MM.1S (cell line): ENCODE results near the gene FAM53A.

Experiments used
- DNase-seq: peaks from one replicate; pipeline ENCODE4 v3.0.0-alpha.2; 2015
- H2AFZ ChIP-seq: fragments of 300-600 bp; sonication (generic); 2 replicates; pipeline ENCODE4 v1.6.0; 2016; ENCODE audit warnings: antibody characterized with exemption, low read length
- H3F3A ChIP-seq: fragments of 300-600 bp; sonication (generic); 2 replicates; pipeline ENCODE4 v1.6.1; 2016; ENCODE audit warnings: mild to moderate bottlenecking, antibody characterized with exemption, low read length, moderate library complexity, mixed read lengths; ENCODE audit not compliant: insufficient read depth
- H3K27ac ChIP-seq: fragments of 300-600 bp; sonication (generic); 2 replicates; pipeline ENCODE4 v1.5.1; 2016; ENCODE audit warnings: mild to moderate bottlenecking, low read length
- H3K27me3 ChIP-seq: fragments of 300-600 bp; sonication (generic); replicated peaks from 2 replicates; pipeline ENCODE4 v1.6.0; 2016; ENCODE audit warnings: low read length; ENCODE audit not compliant: insufficient read depth
- H3K36me3 ChIP-seq: fragments of 300-600 bp; sonication (generic); replicated peaks from 2 replicates; pipeline ENCODE4 v1.6.1; 2016; ENCODE audit warnings: mild to moderate bottlenecking, low read length, mixed read lengths; ENCODE audit not compliant: insufficient read depth
- H3K4me1 ChIP-seq: fragments of 300-600 bp; sonication (generic); 2 replicates; pipeline ENCODE4 v1.6.1; 2016; ENCODE audit warnings: low read length, mixed read lengths
- H3K4me2 ChIP-seq: fragments of 300-600 bp; sonication (generic); 2 replicates; pipeline ENCODE4 v1.6.0; 2016; ENCODE audit warnings: low read depth, low read length
- H3K4me3 ChIP-seq: fragments of 300-600 bp; sonication (generic); 2 replicates; pipeline ENCODE4 v1.5.1; 2016; ENCODE audit warnings: low read length, mixed read lengths
- H3K79me2 ChIP-seq: fragments of 300-600 bp; sonication (generic); 2 replicates; pipeline ENCODE4 v1.6.1; 2016; ENCODE audit warnings: mixed run types, low read length, mixed read lengths
- H3K9ac ChIP-seq: fragments of 300-600 bp; sonication (generic); 2 replicates; pipeline ENCODE4 v1.6.1; 2016; ENCODE audit warnings: low read length, mixed read lengths
- H3K9me2 ChIP-seq: fragments of 300-600 bp; sonication (generic); replicated peaks from 2 replicates; pipeline ENCODE4 v1.6.1; 2016; ENCODE audit warnings: mild to moderate bottlenecking, low read length, mixed read lengths; ENCODE audit not compliant: insufficient read depth
- H3K9me3 ChIP-seq: fragments of 300-600 bp; sonication (generic); replicated peaks from 2 replicates; pipeline ENCODE4 v1.6.1; 2016; ENCODE audit warnings: mild to moderate bottlenecking, low read length, mixed read lengths; ENCODE audit not compliant: insufficient read depth
- H4K20me1 ChIP-seq: fragments of 300-600 bp; sonication (generic); 2 replicates; pipeline ENCODE4 v1.6.1; 2016; ENCODE audit warnings: mild to moderate bottlenecking, low read length, moderate library complexity, mixed read lengths; ENCODE audit not compliant: insufficient read depth
- CTCF ChIP-seq: fragments of 300-600 bp; sonication (generic); IDR thresholded peaks from 2 replicates; pipeline ENCODE4 v1.5.1; 2016; ENCODE audit warnings: antibody characterized with exemption, low read length, mixed read lengths
- EZH2 ChIP-seq: fragments of 300-600 bp; sonication (generic); optimal IDR thresholded peaks from 2 replicates; pipeline ENCODE3; 2017; ENCODE audit warnings: low read depth, mild to moderate bottlenecking, antibody characterized with exemption, low read length, mixed read lengths
- EZH2phosphoT487 ChIP-seq: fragments of 300-600 bp; sonication (generic); IDR thresholded peaks from 2 replicates; pipeline ENCODE4 v1.6.1; 2018; ENCODE audit warnings: antibody characterized with exemption, low read length

Gene FAM53A

GRCh38 chr4:1716065-1716945 lies 32.2 kb upstream of the FAM53A start:
- H3F3A ChIP-seq: peaks cover 26% of the 10 kb centered on the region
- TF ChIP-seq CTCF (no peak), EZH2 (no peak), EZH2phosphoT487 (no peak)
- no peak overlapping the region for H2AFZ ChIP-seq
- no peaks in the 10 kb centered on the region for H3K27me3 ChIP-seq
- no peaks in the 10 kb centered on the region for H3K9me3 ChIP-seq
- no peak overlapping the region for H3K27ac ChIP-seq
- H3K4me3 ChIP-seq: no peak overlapping the region
- 0 out of 2 replicates have a peak, but pooled peaks cover 7% of the 10 kb centered on the region for H4K20me1 ChIP-seq
- no peak overlapping the region for H3K4me2 ChIP-seq
- no peak overlapping the region for H3K9ac ChIP-seq
- H3K9me2 ChIP-seq: no peaks in the 10 kb centered on the region
- H3K4me1 ChIP-seq: peaks cover 16% of the 10 kb centered on the region
- no peak for DNase-seq
- H3K79me2 ChIP-seq: peaks cover 86% of the 10 kb centered on the region
- H3K36me3 ChIP-seq: no peaks in the 10 kb centered on the region

- H3K27ac ChIP-seq: no peak overlapping the region
- no peak for DNase-seq
- H3K4me3 ChIP-seq: no peak overlapping the region
- no peaks in the 10 kb centered on the region for H3K36me3 ChIP-seq
- peaks cover 93% of the 10 kb centered on the region for H3K79me2 ChIP-seq
- no peak for TF ChIP-seq CTCF
- no peak for TF ChIP-seq EZH2
- TF ChIP-seq EZH2phosphoT487: no peak
- no peaks in the 10 kb centered on the region for H3K9me2 ChIP-seq
- H3K9me3 ChIP-seq: no peaks in the 10 kb centered on the region
- H3K4me1 ChIP-seq: peaks cover 20% of the 10 kb centered on the region
- H4K20me1 ChIP-seq: peaks cover 11% of the 10 kb centered on the region; the same call in 1 of the 2 replicates
- H3K4me2 ChIP-seq: no peak overlapping the region; the same call in 1 of the 2 replicates
- H3F3A ChIP-seq: peaks cover 26% of the 10 kb centered on the region
- H2AFZ ChIP-seq: no peak overlapping the region
- no peaks in the 10 kb centered on the region for H3K27me3 ChIP-seq
- no peak overlapping the region for H3K9ac ChIP-seq
These were observed 31.1 kb upstream of the FAM53A start for GRCh38 chr4:1715002-1715758.

- H3F3A ChIP-seq: peaks cover 21% of the 10 kb centered on the region
- peaks cover 22% of the 10 kb centered on the region for H3K4me1 ChIP-seq
- peaks cover 17% of the 10 kb centered on the region; the same call in 1 of the 2 replicates for H4K20me1 ChIP-seq
- peak overlapping the region; percentile 85; the same call in 1 of the 2 replicates for H3K4me2 ChIP-seq
- peaks cover 93% of the 10 kb centered on the region for H3K79me2 ChIP-seq
- 0 out of 2 replicates have a peak overlapping the region, but pooled peaks have one; percentile 91 for H3K4me3 ChIP-seq
- H3K9ac ChIP-seq: no peak overlapping the region; the same call in 1 of the 2 replicates
- no peak overlapping the region for H2AFZ ChIP-seq
- H3K27ac ChIP-seq: no peak overlapping the region; the same call in 1 of the 2 replicates
- H3K27me3 ChIP-seq: no peaks in the 10 kb centered on the region
- no peaks in the 10 kb centered on the region for H3K9me3 ChIP-seq
- no peaks in the 10 kb centered on the region for H3K36me3 ChIP-seq
- TF ChIP-seq CTCF (no peak), EZH2phosphoT487 (no peak), EZH2 (no peak)
- DNase-seq: peak; percentile 34
- H3K9me2 ChIP-seq: no peaks in the 10 kb centered on the region
These were observed 30.3 kb upstream of the FAM53A start for GRCh38 chr4:1714303-1715001.
